GM19193 (cell line): ENCODE results near the gene SVEP1.

Source experiments
- POLR2A ChIP-seq: IDR thresholded peaks from 4 replicates; pipeline ENCODE4 v1.6.1; 2011; ENCODE audit not compliant: insufficient read depth, insufficient read length; ENCODE audit errors: extremely low read depth

Gene SVEP1

DNA sequence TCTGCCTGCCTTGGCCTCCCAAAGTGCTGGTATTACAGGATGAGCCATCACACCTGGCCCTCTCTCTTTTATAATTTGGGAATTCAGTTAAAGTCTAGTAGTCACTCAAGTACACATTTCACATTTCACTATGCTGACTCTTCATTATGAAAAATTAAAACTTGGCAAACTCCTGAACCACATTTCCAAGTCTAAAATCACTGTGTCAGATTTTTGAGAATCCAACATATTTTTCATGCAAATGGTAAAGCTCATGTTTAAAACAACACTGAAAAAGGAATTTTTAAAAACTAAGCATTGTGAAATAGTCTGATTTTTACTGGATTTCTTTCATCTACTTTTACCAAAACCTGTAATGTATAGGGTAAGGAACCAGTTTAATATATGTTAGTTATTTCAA is 92.3 kb downstream of the SVEP1 start:
- TF ChIP-seq POLR2A: no peak

GRCh38 chr9:110486218-110486617 is 93.3 kb downstream of the SVEP1 start:
- TF ChIP-seq POLR2A: no peak

GRCh38 chr9:110479481-110479880 is 100.1 kb downstream of the SVEP1 start:
- no peak for TF ChIP-seq POLR2A

DNA sequence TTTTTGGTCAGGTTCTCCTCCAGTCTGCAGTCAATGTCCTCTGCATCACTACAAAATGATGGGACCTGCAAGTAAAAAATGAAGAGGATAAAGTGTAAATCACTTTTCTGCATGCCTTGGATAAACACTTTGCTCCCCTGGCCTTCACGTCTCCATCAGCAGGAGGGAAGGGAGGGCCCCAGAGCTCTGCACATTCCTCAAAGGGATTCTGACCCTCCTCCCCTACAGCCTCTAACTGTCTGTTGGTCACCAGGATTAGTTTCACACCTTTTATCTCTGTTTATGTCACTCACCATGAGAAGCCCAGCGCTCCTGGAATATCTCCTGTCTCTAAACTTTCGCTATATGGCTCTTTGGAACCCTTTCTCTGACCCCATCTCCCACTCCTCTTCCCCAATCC is 103.3 kb downstream of the SVEP1 start:
- TF ChIP-seq POLR2A: no peak

GRCh38 chr9:110472111-110472510 is 107.4 kb downstream of the SVEP1 start:
- no peak for TF ChIP-seq POLR2A

GRCh38 chr9:110468950-110469349 is 110.6 kb downstream of the SVEP1 start:
- no peak for TF ChIP-seq POLR2A

DNA sequence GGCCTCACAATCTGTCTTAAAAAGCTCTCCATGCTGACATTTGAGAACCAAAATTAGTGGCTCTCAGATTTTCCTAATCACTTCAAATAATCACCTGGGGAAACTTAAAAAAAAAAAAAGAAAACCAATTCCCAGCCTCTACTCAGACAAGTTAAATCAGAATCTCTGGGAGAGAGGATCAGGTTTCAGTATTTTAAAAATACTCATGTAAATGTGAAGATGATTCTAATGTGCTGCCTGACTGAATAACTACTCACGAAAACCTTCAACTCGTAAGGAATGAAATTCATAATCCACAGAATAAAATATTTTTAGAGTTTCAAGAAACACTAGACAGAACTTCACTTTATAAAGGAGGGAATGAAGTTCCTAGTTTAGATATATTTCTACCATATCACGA is 114.4 kb downstream of the SVEP1 start:
- TF ChIP-seq POLR2A: no peak

- no peak for TF ChIP-seq POLR2A
Measured at GRCh38 chr9:110464321-110464720, 115.2 kb downstream of the SVEP1 start.

- TF ChIP-seq POLR2A: no peak
Measured at GRCh38 chr9:110463499-110463898, 116.0 kb downstream of the SVEP1 start.

DNA sequence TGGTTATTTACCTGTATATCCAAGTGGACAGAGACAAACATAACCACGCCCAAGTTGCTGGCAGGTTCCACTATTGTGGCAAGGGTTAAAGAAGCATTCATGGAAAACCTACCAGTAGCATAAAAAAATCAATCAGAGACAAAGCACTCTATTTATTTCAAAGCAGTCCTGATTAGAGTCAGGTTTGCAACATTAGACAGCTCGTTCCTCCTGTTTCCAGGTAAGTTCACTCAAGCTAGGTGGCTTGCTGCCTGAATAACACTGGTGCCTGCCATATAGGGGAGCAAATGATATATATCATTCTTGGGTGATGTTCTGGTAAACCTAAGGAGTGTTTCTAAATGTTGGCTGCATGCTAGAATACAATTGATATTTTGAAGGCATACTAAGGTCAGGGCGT is 122.3 kb downstream of the SVEP1 start:
- no peak for TF ChIP-seq POLR2A

DNA sequence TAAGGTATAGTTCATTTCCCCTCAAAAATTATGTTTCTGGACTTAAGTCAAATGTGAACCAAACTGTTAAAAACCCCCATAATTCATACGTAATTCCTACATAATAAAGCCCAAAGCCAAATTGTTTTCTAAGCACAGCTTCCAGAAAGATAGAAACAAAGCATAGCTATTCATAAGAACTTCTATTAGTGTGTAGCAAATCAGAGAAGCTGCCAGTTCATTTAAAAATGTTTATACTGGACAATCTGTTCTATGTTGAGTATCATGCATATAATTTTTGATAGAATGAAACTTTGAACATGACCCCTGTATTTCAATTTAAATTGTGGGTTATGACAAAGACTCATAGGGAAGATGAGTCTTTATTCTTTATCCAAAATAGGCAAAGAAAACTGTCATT is 122.9 kb downstream of the SVEP1 start:
- TF ChIP-seq POLR2A: no peak

- TF ChIP-seq POLR2A: no peak
Measured at GRCh38 chr9:110455860-110456259, 123.7 kb downstream of the SVEP1 start.

DNA sequence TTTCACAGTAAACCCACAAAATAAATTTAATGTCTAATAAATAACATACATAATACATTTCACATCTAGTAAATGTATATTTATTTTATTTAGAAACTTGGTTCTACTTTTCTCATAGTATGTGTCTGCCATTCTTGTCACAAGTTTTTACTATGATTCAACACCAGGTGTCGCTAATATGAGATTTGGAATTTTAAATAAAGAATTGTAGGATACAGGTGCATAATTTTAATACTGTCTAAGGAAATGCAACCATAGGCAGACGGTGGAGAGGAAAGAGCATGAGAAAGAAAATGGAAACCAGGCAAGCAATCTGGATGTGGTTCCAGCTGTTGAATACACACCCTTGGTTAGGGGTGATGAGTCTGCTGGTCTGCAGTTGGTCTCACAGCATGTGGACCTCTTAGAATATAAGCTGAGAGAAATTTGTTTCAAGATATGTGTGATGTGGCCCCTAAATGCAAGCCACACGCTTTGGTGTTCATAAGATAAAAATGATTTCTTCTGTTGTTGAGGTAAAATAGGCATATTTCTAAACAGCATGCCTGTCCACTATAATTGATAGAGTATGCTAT is 127.2 kb downstream of the SVEP1 start:
- TF ChIP-seq POLR2A: no peak

- TF ChIP-seq POLR2A: no peak
Measured at GRCh38 chr9:110451726-110452125, 127.8 kb downstream of the SVEP1 start.

DNA sequence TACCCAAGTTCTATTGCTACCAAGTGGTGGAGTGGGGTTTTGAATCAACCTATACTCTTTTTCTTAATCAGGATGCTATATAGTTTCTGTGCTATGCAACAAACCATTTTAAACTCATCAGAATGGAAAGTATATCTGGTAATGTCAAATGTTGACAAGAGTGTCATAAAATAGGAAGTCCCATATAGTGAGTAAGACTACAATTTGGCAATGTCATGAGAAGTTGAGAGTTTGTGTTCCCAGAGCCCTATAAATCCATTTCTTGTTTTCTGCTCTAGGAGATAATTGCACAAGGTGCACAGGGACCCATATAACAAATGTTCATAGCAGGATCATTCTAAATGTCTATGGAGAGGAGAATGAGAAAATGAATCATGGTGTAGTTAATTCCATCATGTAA is 132.1 kb downstream of the SVEP1 start:
- no peak for TF ChIP-seq POLR2A

- no peak for TF ChIP-seq POLR2A
Measured at GRCh38 chr9:110446171-110446570, 133.4 kb downstream of the SVEP1 start.

DNA sequence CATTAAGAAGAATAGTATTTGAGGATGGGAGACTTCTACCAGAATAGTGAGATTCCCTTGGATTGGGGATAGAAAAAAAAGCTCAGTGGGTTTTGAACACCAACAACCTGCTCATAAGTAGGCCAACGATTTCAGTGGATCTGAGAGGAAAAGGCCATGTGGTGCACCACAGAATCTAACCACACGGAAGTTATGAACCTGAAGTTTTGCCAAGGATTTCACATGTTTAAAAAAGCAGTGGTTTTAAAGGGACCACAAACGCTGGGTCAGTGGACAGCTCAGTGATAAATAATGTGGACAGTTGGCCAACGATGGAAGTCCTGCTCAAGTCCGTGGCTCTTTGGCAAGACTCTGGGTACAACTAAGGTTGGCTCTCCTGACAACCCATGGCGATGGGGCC is 134.6 kb downstream of the SVEP1 start:
- TF ChIP-seq POLR2A: no peak

- no peak for TF ChIP-seq POLR2A
Measured at GRCh38 chr9:110443866-110444220, 135.7 kb downstream of the SVEP1 start.

DNA sequence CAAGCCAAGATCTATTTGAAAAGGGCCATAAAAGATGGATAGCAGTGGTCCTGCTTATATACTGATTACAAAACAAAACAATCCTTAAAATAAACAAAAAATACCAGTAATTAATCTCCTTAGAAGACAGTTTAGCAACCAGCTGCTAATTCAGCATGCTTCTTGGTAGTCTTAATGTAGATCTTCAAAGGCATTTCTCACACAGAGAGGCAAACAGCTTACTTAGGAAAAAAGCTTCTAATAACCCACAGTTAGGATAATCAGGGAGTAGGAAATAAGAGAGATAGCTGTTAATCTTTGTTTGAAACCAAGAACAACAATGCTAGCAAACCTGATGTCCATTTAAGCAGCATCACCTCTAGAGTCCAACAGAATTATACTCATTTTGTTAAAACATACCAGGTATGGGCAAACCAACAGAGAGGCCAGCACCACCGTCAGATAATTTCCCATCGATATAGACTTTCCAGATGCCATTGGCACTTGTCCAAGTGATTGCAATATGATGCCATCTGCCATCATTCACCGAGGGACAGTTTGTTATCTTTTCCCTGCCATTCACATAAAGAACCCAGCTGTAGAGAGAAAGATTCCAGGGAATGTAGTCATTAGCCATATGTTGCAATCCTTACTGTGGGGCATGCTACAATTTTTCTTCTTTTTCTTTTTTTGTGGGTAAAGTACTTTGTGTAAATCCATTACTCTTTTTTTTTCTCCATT is 136.2 kb downstream of the SVEP1 start:
- no peak for TF ChIP-seq POLR2A
